KMS-11 (cell line): ENCODE data around the gene TRIM63.

Experiments used
- H2AFZ ChIP-seq: fragments of 200-600 bp; sonication (generic); 2 replicates; pipeline ENCODE4 v1.6.1; 2016; ENCODE audit warnings: antibody characterized with exemption, mixed run types, low read depth
- H3K27ac ChIP-seq: fragments of 200-600 bp; sonication (generic); 2 replicates; pipeline ENCODE4 v1.6.1; 2016; ENCODE audit warnings: mild to moderate bottlenecking, mixed run types
- H3K27me3 ChIP-seq: fragments of 200-600 bp; sonication (generic); 2 replicates; pipeline ENCODE4 v1.6.1; 2017; ENCODE audit warnings: mild to moderate bottlenecking, low read depth, mixed run types, moderate library complexity; ENCODE audit not compliant: insufficient read depth
- H3K36me3 ChIP-seq: fragments of 200-600 bp; sonication (generic); 2 replicates; pipeline ENCODE4 v1.6.1; 2017; ENCODE audit warnings: mild to moderate bottlenecking, mixed run types; ENCODE audit not compliant: insufficient read depth
- H3K4me1 ChIP-seq: fragments of 200-600 bp; sonication (generic); 2 replicates; pipeline ENCODE4 v1.6.1; 2016; ENCODE audit warnings: mild to moderate bottlenecking, low read depth, mixed run types; ENCODE audit not compliant: poor library complexity, severe bottlenecking
- H3K4me2 ChIP-seq: fragments of 200-600 bp; sonication (generic); 2 replicates; pipeline ENCODE4 v1.7.0; 2016; ENCODE audit warnings: mild to moderate bottlenecking, mixed run types
- H3K4me3 ChIP-seq: fragments of 200-600 bp; sonication (generic); IDR thresholded peaks from 2 replicates; pipeline ENCODE4 v1.6.1; 2017; ENCODE audit warnings: low read depth, low read length, mixed read lengths; ENCODE audit not compliant: insufficient read depth
- H3K79me2 ChIP-seq: fragments of 200-600 bp; sonication (generic); 2 replicates; pipeline ENCODE4 v1.6.1; 2016; ENCODE audit warnings: low read depth, mixed run types; ENCODE audit not compliant: insufficient read depth
- H3K9ac ChIP-seq: fragments of 200-600 bp; sonication (generic); 2 replicates; pipeline ENCODE4 v1.6.1; 2016; ENCODE audit warnings: mild to moderate bottlenecking, mixed run types
- H4K20me1 ChIP-seq: fragments of 200-600 bp; sonication (generic); 2 replicates; pipeline ENCODE4 v1.6.1; 2016; ENCODE audit warnings: mild to moderate bottlenecking, mixed run types; ENCODE audit not compliant: insufficient read depth
- CTCF ChIP-seq: fragments of 200-600 bp; sonication (generic); conservative IDR thresholded peaks from 2 replicates; pipeline ENCODE4 v1.6.1; 2017; ENCODE audit warnings: low read depth, mild to moderate bottlenecking, antibody characterized with exemption, low read length, moderate library complexity, mixed read lengths

TRIM63 gene

GRCh38 chr1:26079178-26079563 is 11.7 kb upstream of the TRIM63 start:
- Histone ChIP-seq H3K4me1 (no peaks in the 10 kb centered on the region), H2AFZ (no peak overlapping the region), H3K4me3 (no peak overlapping the region)

GRCh38 chr1:26078286-26079177 is 11.1 kb upstream of the TRIM63 start:
- H3K4me2 ChIP-seq, result no peak overlapping the region
- H3K27me3 ChIP-seq, result no peaks in the 10 kb centered on the region
- H4K20me1 ChIP-seq, result no peaks in the 10 kb centered on the region
- H3K4me1 ChIP-seq, result no peaks in the 10 kb centered on the region
- H3K9ac ChIP-seq, result no peak overlapping the region
- no peaks in the 10 kb centered on the region for H3K79me2 ChIP-seq
- no peak for TF ChIP-seq CTCF
- H3K36me3 ChIP-seq, result no peaks in the 10 kb centered on the region
- no peak overlapping the region for H3K27ac ChIP-seq
- no peak overlapping the region for H3K4me3 ChIP-seq
- no peak overlapping the region for H2AFZ ChIP-seq

More at GRCh38 chr1:26079178-26079563, 11.7 kb upstream of the TRIM63 start:
- Histone ChIP-seq H3K4me2 (no peak overlapping the region), H3K36me3 (no peaks in the 10 kb centered on the region), H4K20me1 (no peaks in the 10 kb centered on the region), H3K79me2 (no peaks in the 10 kb centered on the region), H3K27ac (no peak overlapping the region), H3K9ac (no peak overlapping the region), H3K27me3 (no peaks in the 10 kb centered on the region)
- TF ChIP-seq CTCF, result no peak

- no peaks in the 10 kb centered on the region for H4K20me1 ChIP-seq
- H3K27ac ChIP-seq, result no peak overlapping the region
- no peaks in the 10 kb centered on the region for H3K36me3 ChIP-seq
- no peak overlapping the region for H3K9ac ChIP-seq
- H3K4me3 ChIP-seq, result no peak overlapping the region
- H3K4me2 ChIP-seq, result no peak overlapping the region
- H2AFZ ChIP-seq, result no peak overlapping the region
- no peaks in the 10 kb centered on the region for H3K27me3 ChIP-seq
- H3K79me2 ChIP-seq, result no peaks in the 10 kb centered on the region
- TF ChIP-seq CTCF, result no peak
- H3K4me1 ChIP-seq, result no peaks in the 10 kb centered on the region
Observed at GRCh38 chr1:26077524-26077923, 10.1 kb upstream of the TRIM63 start.

DNA sequence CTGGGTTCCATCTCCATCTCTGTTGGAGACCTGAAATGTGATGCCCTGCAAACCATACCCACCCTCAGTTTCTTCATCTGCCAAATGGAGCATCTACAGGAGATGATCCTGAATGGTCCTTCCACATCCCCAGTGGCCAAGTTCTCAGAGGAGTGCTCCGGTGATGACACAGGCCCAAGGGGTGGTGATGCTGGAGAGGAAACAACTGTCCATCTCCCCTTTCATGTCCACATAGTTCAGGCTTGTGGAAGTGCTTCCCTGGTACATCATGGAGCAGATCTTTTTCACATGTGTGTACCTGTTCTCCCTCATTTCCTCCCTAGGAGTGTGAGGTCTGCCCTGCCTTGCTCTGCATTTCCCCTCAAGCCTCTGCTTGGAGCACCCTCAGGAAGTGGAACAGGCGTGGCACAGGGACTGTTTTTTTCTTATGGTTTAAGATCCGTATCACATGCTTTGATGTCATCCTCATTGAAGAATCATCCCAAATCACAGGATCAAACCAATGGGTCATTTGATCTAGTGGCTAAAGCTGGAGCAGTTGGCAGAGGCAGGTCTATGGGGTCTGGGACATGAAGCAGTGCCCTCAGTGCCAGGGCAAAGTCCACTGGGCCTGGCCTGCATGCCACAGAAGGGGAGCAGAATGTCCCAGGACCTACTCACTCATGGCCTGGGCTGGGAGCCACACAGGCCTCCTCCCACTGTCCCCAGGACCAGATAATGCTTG is 8.2 kb upstream of the TRIM63 start:
- H4K20me1 ChIP-seq, result no peaks in the 10 kb centered on the region
- H3K4me2 ChIP-seq, result no peak overlapping the region
- H3K27ac ChIP-seq, result no peak overlapping the region
- H2AFZ ChIP-seq, result no peak overlapping the region
- no peak overlapping the region for H3K9ac ChIP-seq
- H3K27me3 ChIP-seq, result peaks cover under 1% of the 10 kb centered on the region; the same call in 1 of the 2 replicates
- no peaks in the 10 kb centered on the region for H3K4me1 ChIP-seq
- no peaks in the 10 kb centered on the region for H3K36me3 ChIP-seq
- H3K79me2 ChIP-seq, result no peaks in the 10 kb centered on the region
- TF ChIP-seq CTCF, result no peak
- H3K4me3 ChIP-seq, result no peak overlapping the region
